Endothelial cell (in vitro differentiated cells): Measurements from ENCODE around the gene BCL11A. TPM values are rescaled to one million over a fixed set of nuclear protein-coding genes. Genes with fewer than 3 reads are reported as not detected.

Experiments used
- DNase-seq: peaks from one replicate; pipeline ENCODE4 v3.0.0; 2021; ENCODE audit warnings: low spot score
- H3K27ac Mint-ChIP-seq: one replicate; pipeline ENCODE4 v1.8.0; 2021; ENCODE audit warnings: mixed read lengths, inconsistent platforms; ENCODE audit not compliant: unreplicated experiment
- H3K27me3 Mint-ChIP-seq: one replicate; pipeline ENCODE4 v1.8.0; 2021; ENCODE audit warnings: mild to moderate bottlenecking, moderate library complexity, mixed read lengths, inconsistent platforms; ENCODE audit not compliant: unreplicated experiment
- H3K36me3 Mint-ChIP-seq: one replicate; pipeline ENCODE4 v1.8.0; 2021; ENCODE audit warnings: mild to moderate bottlenecking, low read depth, mixed read lengths, inconsistent platforms; ENCODE audit not compliant: unreplicated experiment
- H3K4me1 Mint-ChIP-seq: one replicate; pipeline ENCODE4 v1.8.0; 2021; ENCODE audit warnings: mild to moderate bottlenecking, mixed read lengths, inconsistent platforms; ENCODE audit not compliant: unreplicated experiment
- H3K4me3 Mint-ChIP-seq: one replicate; pipeline ENCODE4 v1.8.0; 2021; ENCODE audit warnings: mild to moderate bottlenecking, mixed read lengths, inconsistent platforms; ENCODE audit not compliant: unreplicated experiment
- H3K9me3 Mint-ChIP-seq: one replicate; pipeline ENCODE4 v1.8.0; 2021; ENCODE audit warnings: mixed read lengths, inconsistent platforms; ENCODE audit not compliant: unreplicated experiment
- total RNA-seq: library from RNA; stranded (reverse); fragmentation: NEBNext Ultra II Directional; extraction: Animal tissue kit (Norgen Biotek cat#: 25700); gene quantifications from one replicate; pipeline ENCODE4 v1.2.1, GENCODE V29; 2021; ENCODE audit not compliant: unreplicated experiment
- TF ChIP-seq, protein P1 (sequence below): fragments of 200-600 bp; sonication (generic); IDR thresholded peaks from one replicate; pipeline ENCODE4 v1.5.0; 2021; ENCODE audit warnings: antibody characterized with exemption; ENCODE audit not compliant: unreplicated experiment

BCL11A gene
- total RNA-seq, 1 donor from 2014 or later: 9.6 TPM

DNA sequence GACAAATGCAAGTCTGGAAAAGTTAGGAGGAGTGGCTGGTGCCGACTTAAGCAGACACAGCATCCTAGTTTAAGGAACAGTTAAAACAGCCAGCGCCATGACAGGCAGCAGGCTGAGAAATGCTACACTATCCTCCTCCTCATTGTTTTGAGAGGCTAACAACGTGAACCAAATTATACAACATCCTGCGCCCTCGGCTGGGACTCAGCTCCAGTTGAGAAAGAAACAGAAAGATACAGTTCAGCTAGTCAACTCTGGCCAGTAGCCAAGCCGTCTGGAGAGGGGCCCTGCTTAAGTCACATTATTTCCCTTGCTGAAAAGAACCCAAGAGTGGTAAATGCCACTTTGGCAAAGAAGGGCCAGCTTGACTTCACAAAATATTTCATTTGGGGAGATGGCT is 90.2 kb downstream of the BCL11A start:
- TF ChIP-seq, protein P1, sequence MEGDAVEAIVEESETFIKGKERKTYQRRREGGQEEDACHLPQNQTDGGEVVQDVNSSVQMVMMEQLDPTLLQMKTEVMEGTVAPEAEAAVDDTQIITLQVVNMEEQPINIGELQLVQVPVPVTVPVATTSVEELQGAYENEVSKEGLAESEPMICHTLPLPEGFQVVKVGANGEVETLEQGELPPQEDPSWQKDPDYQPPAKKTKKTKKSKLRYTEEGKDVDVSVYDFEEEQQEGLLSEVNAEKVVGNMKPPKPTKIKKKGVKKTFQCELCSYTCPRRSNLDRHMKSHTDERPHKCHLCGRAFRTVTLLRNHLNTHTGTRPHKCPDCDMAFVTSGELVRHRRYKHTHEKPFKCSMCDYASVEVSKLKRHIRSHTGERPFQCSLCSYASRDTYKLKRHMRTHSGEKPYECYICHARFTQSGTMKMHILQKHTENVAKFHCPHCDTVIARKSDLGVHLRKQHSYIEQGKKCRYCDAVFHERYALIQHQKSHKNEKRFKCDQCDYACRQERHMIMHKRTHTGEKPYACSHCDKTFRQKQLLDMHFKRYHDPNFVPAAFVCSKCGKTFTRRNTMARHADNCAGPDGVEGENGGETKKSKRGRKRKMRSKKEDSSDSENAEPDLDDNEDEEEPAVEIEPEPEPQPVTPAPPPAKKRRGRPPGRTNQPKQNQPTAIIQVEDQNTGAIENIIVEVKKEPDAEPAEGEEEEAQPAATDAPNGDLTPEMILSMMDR: no peak
- Mint-ChIP-seq H3K9me3 (no peaks in the 10 kb centered on the region), H3K4me1 (peaks cover 3% of the 10 kb centered on the region), H3K27ac (no peak overlapping the region), H3K36me3 (peaks cover 10% of the 10 kb centered on the region), H3K4me3 (no peak overlapping the region), H3K27me3 (peaks cover 2% of the 10 kb centered on the region)
- no peak for DNase-seq

DNA sequence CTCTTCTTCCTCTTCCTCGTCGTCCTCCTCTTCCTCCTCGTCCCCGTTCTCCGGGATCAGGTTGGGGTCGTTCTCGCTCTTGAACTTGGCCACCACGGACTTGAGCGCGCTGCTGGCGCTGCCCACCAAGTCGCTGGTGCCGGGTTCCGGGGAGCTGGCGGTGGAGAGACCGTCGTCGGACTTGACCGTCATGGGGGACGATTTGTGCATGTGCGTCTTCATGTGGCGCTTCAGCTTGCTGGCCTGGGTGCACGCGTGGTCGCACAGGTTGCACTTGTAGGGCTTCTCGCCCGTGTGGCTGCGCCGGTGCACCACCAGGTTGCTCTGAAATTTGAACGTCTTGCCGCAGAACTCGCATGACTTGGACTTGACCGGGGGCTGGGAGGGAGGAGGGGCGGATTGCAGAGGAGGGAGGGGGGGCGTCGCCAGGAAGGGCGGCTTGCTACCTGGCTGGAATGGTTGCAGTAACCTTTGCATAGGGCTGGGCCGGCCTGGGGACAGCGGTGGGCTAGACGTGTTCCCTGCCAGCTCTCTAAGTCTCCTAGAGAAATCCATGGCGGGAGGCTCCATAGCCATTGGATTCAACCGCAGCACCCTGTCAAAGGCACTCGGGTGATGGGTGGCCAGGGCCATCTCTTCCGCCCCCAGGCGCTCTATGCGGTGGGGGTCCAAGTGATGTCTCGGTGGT is 91.9 kb downstream of the BCL11A start:
- peaks cover 2% of the 10 kb centered on the region for H3K27me3 Mint-ChIP-seq
- H3K27ac Mint-ChIP-seq: no peak overlapping the region
- TF ChIP-seq, protein P1: no peak
- no peak overlapping the region for H3K4me3 Mint-ChIP-seq
- no peaks in the 10 kb centered on the region for H3K9me3 Mint-ChIP-seq
- peaks cover 10% of the 10 kb centered on the region for H3K36me3 Mint-ChIP-seq
- no peak for DNase-seq
- peaks cover 3% of the 10 kb centered on the region for H3K4me1 Mint-ChIP-seq

DNA sequence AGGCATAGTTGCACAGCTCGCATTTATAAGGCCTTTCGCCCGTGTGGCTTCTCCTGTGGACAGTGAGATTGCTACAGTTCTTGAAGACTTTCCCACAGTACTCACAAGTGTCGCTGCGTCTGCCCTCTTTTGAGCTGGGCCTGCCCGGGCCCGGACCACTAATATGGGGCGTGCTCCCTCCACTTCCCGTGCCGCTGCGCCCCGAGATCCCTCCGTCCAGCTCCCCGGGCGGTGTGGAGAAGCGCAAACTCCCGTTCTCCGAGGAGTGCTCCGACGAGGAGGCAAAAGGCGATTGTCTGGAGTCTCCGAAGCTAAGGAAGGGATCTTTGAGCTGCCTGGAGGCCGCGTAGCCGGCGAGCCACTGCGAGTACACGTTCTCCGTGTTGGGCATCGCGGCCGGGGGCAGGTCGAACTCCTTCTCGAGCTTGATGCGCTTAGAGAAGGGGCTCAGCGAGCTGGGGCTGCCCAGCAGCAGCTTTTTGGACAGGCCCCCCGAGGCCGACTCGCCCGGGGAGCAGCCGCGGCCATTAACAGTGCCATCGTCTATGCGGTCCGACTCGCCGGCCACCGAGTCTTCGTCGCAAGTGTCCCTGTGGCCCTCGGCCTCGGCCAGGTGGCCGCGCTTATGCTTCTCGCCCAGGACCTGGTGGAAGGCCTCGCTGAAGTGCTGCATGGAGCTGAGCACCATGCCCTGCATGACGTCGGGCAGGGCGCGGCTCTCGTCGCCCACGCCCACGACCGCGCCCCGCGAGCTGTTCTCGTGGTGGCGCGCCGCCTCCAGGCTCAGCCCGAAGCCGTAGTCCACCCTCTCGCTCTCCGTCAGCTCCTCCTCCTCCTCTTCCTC is 92.7 kb downstream of the BCL11A start:
- Mint-ChIP-seq H3K4me1 (no peaks in the 10 kb centered on the region), H3K9me3 (no peaks in the 10 kb centered on the region), H3K36me3 (peaks cover 10% of the 10 kb centered on the region), H3K27me3 (peaks cover 2% of the 10 kb centered on the region), H3K27ac (no peak overlapping the region), H3K4me3 (no peak overlapping the region)
- TF ChIP-seq, protein P1: no peak
- DNase-seq: no peak

DNA sequence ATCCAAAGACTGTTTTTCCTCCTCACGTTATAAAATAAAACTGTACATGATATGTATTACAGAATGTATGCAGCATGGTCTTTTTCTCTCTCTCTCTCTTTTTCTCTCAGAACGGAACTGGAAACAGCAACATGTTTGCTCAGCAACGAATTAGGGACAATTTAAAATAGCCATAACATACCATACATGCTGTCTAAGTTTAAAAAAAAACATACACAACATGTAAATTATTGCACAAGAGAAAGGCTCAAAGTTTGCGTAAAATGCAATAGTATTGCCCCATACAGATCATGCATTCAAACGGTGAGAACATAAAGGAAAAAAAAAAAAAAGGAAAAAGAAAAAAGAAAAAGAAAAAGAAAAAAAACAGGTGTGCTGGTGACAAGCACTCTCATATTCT is 93.6 kb downstream of the BCL11A start:
- Mint-ChIP-seq H3K27ac (no peak overlapping the region), H3K4me1 (peaks cover 2% of the 10 kb centered on the region), H3K9me3 (no peaks in the 10 kb centered on the region), H3K36me3 (peaks cover 10% of the 10 kb centered on the region), H3K4me3 (no peak overlapping the region), H3K27me3 (peaks cover 2% of the 10 kb centered on the region)
- TF ChIP-seq, protein P1: no peak
- DNase-seq: no peak
